Measurements from ENCODE around the gene KIF14. TPM values are rescaled to one million over a fixed set of nuclear protein-coding genes. Genes with fewer than 3 reads are reported as not detected.

Gene KIF14
- total and polyA plus RNA-seq, 2 of the 8 experiments (the other 6 are each of a cell fraction or from before 2014, with no cell fraction given): 2.6 to 23.3 TPM

DNA sequence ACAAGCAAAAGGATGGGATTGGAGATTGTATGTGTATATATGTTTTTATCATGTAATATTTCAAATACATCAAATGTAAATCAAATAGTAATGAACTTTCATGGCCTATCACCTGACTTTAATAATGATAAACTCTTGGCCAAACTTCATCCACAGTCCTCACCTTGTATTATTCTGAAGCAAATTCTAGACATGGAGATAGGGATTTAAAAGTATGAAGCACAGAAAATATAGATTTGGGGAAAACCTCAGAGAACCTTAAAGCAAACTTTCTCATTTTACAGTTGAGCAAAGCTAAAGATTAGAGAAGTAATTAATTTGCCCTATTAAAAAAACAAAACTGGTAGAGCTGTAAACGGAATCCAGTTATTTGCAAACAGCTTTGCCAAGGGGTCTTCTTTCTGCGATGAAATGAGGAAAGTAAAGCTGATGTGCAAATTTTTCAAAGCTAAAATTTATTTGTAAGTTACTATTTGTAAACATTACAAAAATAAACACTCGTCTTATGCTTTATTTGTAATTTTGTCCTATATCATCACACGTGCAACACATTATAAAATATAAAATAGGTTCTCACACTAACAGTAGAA, 19.9 kb upstream of the KIF14 start (continued):
- TF ChIP-seq ATF2 (IDR thresholded peaks at IDR 0.05; ENCODE audit: low read length) (no peak), ASH2L (IDR thresholded peaks at IDR 0.05; ENCODE audit: low read length) (no peak), HDAC6 (IDR thresholded peaks at IDR 0.05; ENCODE audit: low read depth, low read length) (no peak), POU5F1 (IDR thresholded peaks at IDR 0.05; ENCODE audit: low read depth, low read length) (no peak), BACH1 (IDR thresholded peaks at IDR 0.05; ENCODE audit: low read length) (no peak), NRF1 (IDR thresholded peaks at IDR 0.05; ENCODE audit: low read depth, low read length) (no peak), KDM4A (IDR thresholded peaks at IDR 0.05; ENCODE audit: low read depth, low read length, severe bottlenecking) (no peak), POLR2AphosphoS5 (IDR thresholded peaks at IDR 0.05; ENCODE audit: low read depth, low read length) (no peak), RXRA (IDR thresholded peaks at IDR 0.05; ENCODE audit: insufficient read depth, low read depth, low read length) (no peak)

Measured in H1 (cell line).